Limb (tissue), 2 donors: ENCODE results near the gene MAS1.

Experiments used
- DNase-seq, 2 donors: peaks; one replicate each; pipeline ENCODE4 v3.0.0-alpha.2; 2016; ENCODE audit errors: extremely low spot score in 2 of 2

The MAS1 gene

DNA sequence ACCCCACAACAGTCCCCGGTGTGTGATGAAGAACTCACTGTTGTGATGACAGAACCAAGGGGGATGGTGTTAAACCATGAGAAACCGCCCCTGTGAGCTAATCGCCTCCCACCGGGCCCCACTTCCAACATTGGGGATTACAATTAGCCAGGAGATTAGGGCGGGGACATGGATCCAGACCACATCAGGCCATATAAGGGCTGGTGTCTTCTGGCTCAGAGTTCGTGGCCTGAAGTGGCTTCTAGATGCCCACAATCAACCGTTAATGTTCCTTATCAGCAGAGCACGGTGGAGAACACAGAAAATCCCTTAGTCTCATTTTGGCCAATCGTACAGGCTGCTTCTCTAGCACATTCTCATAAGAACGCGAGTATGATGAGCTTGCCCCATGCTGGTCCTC lies 10.9 kb upstream of the MAS1 start:
- no peak for DNase-seq

DNA sequence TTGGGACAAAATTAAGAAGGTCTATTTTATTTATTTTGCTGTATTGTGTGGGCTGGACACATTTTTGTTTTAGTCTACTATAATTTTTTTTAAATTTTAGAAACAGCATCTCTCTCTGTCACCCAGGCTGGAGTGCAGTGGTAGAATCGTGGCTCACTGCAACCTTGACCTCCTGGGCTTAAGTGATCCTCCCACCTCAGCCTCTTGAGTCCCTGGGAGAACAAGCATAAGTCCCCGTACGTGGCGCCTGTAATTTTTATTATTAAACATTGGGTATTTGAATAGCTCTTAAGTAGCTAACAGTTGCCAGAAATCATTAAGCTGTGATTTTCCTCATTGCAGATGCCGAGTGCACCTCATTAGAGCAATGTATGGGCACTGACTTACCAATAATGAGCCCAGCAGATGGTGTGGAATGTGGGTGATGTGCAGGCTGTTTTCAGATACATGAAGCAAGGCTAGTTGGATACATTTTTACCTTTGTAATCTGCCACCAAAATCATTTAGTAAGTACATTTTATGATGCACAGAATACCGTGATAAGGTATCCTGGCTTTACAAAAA lies 10.3 kb upstream of the MAS1 start:
- no peak for DNase-seq

DNA sequence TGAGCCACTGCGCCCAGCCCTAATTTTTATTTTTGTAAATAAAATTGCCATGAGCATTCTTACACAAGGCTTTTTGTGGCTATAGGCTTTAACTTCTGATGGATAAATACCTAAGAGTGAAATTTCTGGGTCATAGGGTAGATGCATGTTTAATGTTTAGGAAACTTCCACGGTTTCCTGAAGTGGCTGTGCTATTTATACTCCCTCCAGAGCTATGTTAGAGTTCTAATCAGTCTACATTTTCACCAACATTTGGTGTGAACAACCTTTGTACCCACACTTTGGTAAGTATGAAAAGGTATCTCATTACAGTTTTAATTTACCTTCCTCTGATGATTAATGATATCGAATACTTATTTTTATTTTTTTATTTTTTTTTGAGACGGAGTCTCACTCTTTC lies 6.1 kb upstream of the MAS1 start:
- no peak for DNase-seq

DNA sequence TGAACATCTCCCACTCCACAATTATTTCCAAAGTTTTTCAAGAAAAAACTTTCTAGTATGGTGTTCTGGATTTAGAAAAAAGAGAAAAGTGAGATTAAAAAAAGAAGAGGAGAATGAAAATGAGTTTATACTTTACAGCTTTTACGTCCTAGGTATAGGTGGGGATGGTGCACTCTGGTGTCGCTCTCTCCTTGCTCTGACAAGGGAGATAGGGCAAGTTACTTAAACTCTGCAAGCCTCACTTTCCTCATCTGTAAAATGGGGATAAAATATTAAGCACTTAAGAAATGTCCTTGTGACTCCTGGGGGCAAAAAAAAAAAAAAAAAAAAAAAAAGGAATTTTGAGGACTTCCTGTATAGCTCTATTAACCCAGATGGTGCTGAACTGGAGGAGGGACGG lies 4.5 kb upstream of the MAS1 start:
- DNase-seq: no peak

DNA sequence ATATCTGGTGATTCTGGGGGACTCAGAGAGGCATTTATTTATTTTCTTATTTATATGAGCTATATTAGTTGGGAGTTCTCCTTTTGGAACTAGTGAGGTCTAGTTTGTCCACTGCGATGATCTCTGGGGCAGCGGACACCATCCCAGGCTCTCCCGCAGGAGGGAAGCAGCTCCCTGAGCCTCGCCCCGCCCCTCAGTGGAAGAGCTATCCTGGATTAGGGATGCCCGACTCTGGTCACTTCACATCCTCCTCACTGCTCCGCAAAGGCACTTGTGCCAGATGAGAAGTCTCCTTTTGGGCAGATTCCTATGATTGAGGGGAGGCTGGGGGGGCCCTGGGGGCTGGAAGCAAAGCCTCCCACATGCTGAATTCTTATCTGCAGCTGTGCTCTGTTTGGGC lies 3.6 kb upstream of the MAS1 start:
- no peak for DNase-seq

DNA sequence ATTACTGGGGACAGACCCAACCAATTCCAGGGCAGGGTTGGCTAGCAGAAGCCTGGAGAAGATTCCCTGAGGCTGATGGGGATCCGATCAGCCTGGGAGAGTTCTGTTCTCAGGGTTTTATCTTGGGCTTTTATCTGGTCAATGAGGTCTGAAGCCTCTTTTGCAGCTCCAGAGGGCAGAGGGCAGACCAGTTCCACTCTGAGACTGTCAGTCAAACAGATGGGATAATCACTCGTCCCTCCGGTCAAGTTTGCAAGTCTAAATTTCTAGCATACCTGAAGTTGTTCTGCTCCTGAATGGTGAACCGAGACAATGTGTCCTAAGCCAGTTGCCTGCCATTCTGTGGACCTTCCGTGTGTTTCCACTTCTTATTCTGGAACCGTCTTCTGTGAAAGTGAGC lies 3.0 kb upstream of the MAS1 start:
- DNase-seq: no peak

DNA sequence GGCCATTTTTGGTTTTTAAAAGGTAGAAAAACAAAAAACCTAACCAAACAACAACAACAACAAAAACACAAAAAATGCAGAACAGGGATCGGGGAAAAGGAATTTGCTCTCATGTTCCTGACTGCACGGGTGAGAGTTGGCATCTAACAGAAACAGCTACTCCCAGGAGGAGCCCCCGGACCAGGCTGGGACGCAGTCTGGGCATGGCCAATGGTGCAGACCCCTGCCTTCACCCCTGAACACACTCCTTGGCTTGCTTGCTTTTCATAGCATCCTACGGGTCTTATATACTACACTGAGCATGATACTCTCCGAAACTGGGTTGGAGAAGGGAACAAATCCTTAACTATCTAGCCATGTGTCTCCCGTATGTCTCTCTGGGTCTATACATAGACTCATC lies 587 bp upstream of the MAS1 start:
- no peak for DNase-seq

DNA sequence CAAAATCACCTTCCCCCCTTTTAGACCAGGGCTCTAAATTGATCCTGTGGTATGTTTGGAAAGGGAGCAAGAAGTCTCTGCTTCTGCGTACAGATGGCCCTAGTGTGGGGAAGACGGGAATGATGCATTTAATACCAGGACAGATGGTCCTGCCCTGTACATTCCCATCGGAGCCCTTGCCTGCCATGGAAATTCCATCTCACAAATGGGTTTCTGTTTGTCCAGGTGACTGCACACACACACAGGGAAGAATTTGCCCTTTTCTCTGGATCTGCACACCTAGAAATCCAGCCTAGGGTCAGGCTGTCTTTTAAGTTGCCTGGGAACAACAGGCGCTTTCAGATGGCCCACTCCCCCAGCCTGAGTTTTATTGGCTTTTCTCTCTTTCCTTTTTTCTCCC lies 1.3 kb downstream of the MAS1 start:
- no peak for DNase-seq

DNA sequence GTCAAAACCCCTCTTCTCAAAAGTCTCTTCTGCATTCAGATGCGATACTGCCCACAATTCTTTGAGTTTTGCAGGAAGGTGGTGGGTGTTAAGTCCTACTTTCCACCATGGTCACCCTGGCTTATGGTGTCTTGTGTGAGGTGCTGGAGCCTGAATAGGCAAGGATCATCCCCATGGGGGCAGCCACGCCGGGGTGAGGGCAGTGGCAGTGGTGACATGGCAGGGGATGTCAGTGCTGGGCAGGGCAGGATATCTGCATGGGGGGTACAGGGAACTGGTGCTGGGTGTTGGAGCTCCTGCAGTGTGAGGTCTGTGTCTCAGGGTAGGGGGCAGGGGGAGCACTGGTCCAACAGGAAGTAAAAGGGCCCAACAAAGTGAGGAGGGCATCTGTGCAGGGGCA lies 2.3 kb downstream of the MAS1 start:
- no peak for DNase-seq

DNA sequence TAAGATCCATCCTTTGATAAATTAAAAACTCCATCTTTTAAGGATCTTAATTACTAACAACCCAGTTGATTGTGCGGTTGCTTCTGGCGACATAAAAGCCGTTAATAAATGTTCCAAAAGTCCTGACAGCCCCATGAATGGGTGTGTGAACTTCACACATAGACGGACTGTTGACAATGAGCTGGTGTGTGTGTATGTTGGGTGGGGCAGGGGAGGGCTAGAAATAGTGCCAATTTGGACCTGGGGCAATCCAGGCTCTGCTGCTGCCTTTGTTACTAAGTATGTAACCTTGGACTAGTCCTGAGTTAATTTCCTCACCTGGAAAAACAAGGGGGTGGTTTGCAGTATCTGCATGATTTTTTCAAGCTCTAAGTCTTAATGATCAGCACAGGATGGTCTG lies 4.2 kb downstream of the MAS1 start:
- no peak for DNase-seq

DNA sequence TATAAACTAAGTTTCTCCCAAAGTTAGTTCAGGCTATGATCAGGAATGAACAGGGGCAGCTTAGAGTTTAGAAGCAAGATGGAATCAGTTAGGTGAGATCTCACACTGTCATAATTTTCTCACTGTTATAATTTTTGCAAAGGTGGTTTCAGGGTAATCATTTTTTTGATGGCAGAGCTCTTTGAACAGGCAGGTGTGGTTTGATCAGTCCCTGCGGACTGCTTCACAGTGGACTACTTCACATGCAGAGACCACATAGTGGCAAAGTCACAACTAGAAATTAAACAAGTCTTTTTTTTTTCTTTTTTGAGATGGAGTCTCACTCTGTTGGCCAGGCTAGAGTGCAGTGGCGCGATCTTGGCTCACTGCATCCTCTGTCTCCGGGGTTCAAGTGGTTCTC lies 6.8 kb downstream of the MAS1 start:
- DNase-seq: no peak

DNA sequence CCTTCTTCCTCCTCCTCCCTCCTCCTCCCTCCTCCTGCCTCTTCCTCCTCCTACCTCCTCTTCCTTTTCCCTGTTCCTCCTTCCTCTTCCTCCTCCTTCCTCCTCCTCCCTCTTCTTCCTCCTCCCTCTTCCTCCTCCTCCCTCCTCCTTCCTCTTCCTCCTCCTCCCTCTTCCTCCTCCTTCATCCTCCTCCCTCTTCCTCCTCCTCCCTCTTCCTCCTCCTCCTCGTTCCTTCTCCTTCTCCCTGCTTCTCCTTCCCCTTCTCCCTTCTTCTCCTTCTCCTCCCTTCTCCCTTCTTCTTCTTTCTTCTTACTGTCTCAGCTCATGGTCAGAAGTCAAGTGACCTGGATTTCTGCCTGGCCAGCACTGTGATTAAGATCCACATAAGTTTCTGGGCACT lies 7.7 kb downstream of the MAS1 start:
- DNase-seq: no peak

DNA sequence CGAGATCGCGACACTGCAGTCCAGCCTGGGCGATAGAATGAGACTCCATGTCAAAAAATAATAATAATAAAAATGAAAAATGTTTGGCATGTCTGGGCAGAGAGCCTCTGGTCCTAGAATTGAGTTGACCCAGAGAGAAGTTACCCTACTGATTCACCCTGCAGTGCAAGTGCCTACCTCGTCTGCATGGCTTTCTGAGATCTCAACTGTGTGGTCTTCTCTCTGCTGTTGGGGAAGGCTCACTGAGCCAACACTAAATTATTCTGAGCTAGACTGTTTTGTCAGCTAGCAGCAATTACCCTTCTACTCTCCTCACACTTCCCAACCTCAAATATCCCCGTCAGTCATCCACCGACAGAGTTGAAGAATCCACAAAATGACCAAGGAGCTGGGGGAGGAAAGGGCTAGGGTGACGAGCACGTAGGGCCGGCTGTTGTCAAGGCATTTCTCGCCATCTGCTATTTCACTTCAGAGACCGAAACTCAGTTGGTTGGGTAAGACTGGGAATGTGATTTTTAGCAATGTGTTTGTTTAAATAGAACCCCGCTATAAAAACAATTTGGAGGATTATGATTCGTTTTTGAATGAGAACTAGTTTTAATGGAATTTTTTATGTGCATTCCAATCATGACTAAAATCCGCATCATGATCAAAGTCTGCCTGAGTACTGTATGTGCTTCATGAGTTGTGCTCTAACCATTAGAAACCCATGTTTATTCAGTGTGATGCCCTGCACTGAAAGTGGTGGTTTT lies 9.4 kb downstream of the MAS1 start:
- peak in 1 of 2 donors; percentile 24 for DNase-seq

DNA sequence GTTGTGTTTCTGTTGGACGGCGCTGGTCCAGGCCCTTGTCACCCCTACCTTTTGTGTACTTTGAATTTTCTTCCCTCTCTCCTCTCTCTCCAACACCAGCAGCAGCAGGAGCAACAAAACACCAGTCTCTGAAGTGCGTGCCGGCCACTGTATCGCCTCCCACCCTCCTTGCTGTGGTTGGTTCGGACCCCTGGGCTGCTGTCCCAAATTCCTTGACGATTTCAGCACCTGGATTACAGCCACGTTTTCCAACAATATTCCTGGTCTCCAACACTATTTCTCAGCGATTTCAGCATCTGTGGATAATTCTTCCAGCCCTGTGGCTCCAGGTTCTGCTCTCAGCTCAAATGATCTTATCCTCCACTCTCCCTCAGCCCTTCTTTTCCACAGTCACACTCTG lies 11.8 kb downstream of the MAS1 start:
- peak in 1 of 2 donors; percentile 24 for DNase-seq

DNA sequence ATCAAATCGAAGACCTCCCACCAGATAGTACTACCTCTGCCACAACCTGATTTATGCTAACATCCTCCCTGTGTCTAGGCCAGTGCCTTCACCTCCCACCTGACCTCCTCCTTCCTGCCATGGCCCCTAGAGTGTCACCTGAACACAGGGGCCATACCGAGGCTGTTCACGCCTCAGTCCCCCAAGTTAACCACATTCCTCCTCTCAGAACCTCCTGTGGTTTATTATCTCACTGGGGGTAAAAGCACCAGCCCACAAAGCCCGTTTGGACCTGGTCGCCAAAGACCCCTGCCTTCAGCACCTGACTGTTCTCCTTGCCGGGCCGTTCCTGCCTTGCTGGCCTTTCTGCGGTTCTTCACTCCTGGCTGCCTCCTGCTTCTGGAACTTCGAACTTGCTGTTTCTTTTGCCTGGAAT lies 13.7 kb downstream of the MAS1 start:
- DNase-seq: no peak

DNA sequence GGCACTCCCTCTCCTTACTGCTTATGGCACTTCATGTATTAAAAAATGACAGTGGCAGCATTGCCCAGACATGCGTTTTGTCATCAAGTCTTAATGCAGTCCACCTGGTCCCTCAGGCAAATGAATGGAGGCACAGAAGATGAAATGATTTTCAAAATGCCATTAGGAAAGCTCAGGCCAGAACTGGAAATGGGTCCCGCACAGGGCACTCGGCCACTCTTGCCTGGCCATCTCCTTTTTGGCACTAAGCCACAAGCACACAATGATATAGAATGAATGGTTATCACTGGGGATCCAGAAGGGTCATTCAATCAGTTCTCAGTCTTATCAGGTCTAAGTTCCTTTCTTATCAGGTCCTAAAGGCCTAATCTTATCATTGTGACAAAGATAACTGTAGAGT lies 15.6 kb downstream of the MAS1 start:
- no peak for DNase-seq

DNA sequence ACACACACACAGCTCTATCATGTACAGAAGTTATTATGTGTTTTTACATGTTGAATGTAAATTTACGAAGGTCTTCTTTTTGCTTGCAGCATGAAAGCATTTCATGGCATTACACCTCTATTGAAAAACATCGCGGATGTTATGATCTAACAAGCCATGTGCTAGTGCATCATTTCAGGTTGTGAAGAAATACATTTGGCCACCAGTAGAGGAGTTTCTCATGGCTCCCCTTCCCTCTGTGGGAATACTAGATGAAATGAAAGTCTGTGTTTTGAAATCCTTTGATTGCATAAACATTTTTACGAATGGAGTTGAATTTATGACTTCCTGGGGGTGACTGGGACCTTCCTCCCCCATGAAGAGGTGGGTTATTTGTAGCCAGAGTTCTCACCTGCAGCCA lies 17.7 kb downstream of the MAS1 start:
- no peak for DNase-seq

DNA sequence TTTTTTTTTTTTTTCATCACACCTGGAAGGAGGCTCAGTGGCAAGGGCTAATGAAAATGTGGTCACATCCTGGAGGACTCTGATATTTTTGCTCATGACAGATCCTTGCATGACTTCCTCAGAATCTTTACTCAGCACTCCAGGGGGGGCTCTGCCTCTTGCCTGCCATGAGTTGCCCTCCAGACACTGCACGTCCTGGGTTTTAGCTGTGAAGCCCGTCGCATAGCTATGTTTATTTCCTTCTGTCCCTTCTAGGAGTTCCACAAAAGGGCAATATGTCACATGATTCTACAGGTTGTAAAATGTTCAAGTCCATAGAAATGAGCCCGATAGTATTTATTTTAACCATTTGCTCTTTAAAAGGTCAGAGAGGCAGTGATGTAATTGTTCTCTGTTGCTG lies 18.2 kb downstream of the MAS1 start:
- DNase-seq: no peak

DNA sequence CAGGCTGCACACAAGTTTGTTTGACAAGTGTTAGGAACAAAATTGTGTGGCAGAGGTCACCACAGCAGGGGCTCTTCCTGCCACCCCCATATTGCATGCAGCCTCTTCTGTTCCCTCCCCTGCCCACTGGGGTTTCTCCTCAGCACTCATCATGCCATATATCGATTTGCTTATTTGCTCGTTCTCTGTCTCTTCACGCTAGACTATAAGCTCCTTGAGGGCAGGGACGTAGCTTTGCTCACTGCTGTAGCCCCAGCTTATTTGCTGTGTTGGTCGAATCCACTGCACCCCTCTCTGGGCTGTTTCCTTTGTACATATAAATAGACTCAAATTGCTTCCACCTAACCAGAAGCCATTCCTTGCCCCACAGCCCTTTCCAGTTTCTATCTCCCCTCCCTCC lies 19.6 kb downstream of the MAS1 start:
- DNase-seq: no peak

DNA sequence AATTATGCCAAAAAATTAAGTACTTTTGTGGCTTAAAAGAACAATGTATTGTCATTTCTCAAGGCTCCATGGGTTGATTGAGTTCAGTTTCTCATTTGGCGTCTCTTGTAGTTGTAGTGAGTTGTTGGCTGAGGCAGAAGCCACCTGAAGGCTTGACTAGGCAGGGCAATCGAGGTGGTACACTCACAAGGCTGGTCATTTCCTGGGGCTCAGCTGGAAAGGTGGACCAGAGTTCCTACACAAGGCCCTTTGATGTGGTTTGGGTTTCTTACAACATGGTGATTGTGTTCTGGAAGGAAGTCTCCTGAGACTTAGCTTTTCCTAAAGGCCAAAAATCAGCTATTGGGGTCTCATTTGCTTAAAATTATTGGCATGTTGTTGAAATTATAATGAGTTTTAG lies 22.6 kb downstream of the MAS1 start:
- DNase-seq: no peak

DNA sequence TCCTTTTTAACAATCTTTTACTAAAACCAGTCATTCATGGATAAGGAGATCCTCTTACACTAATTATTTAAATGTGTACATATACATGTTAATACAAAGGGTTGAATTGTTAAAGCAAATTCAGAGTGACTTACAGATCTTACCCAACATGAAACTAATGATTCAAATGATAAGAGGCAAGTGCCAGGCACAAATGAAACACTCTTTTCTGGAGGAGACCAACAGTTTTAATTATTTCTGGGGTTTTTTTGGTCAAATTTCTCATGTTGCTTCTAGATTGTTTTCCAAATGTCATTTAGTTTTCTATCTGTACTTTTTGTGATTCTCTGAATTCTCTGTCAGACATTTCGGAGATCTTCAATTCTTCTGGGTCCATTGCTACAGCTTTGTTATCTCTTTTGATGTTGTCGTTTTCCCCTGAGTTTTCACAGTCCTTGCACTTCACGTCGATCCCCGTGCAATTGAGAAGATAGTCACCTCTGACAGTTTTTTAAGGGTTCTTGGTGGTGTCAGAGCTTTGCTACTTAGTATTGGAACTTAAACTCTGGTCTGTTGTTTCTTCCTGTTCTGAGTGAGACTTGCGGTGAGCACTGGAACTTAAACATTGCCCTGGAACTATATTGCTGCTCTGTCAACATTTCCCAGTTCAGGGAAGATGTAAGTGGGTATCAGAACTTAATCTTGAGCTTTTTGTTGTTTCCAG lies 23.2 kb downstream of the MAS1 start:
- DNase-seq: no peak

DNA sequence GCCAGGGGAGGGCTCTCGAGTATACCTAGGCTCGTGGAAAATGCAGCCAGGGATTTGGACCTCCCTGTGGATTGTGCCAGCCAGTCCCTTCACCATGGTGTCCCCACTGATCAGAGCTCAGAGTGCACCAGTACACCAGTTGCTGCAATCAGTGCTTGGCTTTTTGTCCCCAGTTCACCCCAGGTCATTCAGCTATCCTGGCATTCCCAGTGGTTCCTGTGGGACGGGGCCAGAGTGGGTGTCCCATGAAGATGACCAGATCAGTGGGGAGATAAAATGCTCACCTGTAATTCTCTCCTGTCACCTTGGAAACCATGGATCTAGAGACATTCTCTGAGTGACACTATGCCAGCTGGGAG lies 23.8 kb downstream of the MAS1 start:
- DNase-seq: no peak

DNA sequence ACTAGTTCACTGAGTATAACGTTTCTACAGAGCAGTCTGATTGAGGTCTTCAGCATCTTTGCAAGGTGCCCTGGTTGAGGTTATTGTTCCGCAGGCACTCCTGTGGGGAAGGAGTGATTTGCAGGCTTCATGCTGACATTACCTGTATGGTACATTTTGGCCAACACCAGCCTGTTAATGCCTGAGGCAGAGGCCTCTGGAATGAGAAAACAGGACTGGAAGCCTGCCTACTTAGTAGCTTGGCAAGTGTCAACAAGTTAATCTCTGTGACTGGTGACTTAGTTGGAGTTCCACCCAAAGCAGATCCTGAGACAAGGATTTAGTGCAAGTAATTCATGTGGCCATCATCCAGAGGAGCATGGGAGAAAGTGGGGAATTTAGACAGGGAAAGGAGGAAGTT lies 24.6 kb downstream of the MAS1 start:
- no peak for DNase-seq
